Right lobe of liver (tissue), 4 donors: Measurements from ENCODE around the gene PLEKHA1.

Source experiments
- CTCF ChIP-seq, 4 donors: fragments of 200-600 bp in 3 of 4; fragments of 450-650 bp in 1 of 4; IDR thresholded peaks; one replicate each; pipeline versions ENCODE4 v1.5.1 to v1.8.0; 2016 to 2022; ENCODE audit warnings: antibody characterized with exemption in 4 of 4, mild to moderate bottlenecking in 2 of 4
- POLR2A ChIP-seq: fragments of 450-650 bp; IDR thresholded peaks from one replicate; pipeline ENCODE4 v1.6.1; 2017; ENCODE audit warnings: antibody characterized with exemption, mild to moderate bottlenecking
- donor health status: DM: no; HTN: no; CAD: no.
- donor health status: DM: no; HTN: no; CAD: no.
- donor health status: DM: no; HTN: yes; CAD: no.

GRCh38 chr10:122329416-122329815 is 45.1 kb upstream of the PLEKHA1 start:
- no peak for TF ChIP-seq CTCF (IDR thresholded peaks at IDR 0.05)
- no peak for TF ChIP-seq POLR2A
